Testis (tissue), 3 donors: Measurements from ENCODE around the gene STX1A. TPM values are rescaled to one million over a fixed set of nuclear protein-coding genes. Genes with fewer than 3 reads are reported as not detected.
A peak's percentile ranks its signal among the peaks of the same experiment; 100 is the strongest.
"Not testable (repeated sequence)": the region's sequence is repeated elsewhere in the genome, so short reads cannot be mapped to it uniquely, and the experiment has no call there.

Experiments
- DNase-seq: peaks from one replicate; pipeline ENCODE4 v3.0.0-alpha.2; 2019
- H3K27ac ChIP-seq, 2 donors: fragments of 200-600 bp; sonication (generic); one replicate each; pipeline ENCODE4 v1.5.1; 2019
- H3K27me3 ChIP-seq: fragments of 200-600 bp; sonication (generic); one replicate; pipeline ENCODE4 v1.5.1; 2019
- H3K36me3 ChIP-seq: fragments of 200-600 bp; sonication (generic); one replicate; pipeline ENCODE4 v1.5.1; 2017; ENCODE audit warnings: low read depth; ENCODE audit errors: missing control alignments
- H3K4me1 ChIP-seq: fragments of 200-600 bp; sonication (generic); one replicate; pipeline ENCODE4 v1.5.1; 2019
- H3K4me3 ChIP-seq, 2 donors: fragments of 200-600 bp; sonication (generic); one replicate each; pipeline ENCODE4 v1.5.1; 2017 to 2019
- H3K9me3 ChIP-seq: fragments of 200-600 bp; sonication (generic); one replicate; pipeline ENCODE4 v1.5.1; 2017
- POLR2A ChIP-seq: fragments of 450-650 bp; IDR thresholded peaks from one replicate; pipeline ENCODE4 v1.6.1; 2017; ENCODE audit warnings: antibody characterized with exemption, mild to moderate bottlenecking, moderate library complexity
- WGBS, 2 donors: methylation state at CpG; one replicate each; pipeline ENCODE4 v1.1.5; 2018; 5-methylcytosine and 5-hydroxymethylcytosine counted together
- intact Hi-C: fragments of 100-400 bp; cut with DNase I; formaldehyde crosslinking; loops from one replicate; pipeline ENCODE4 v1.15.1; 2023; ENCODE audit warnings: low total_unique reads
- polyA plus RNA-seq: library from polyadenylated mRNA; stranded (reverse); fragments of 350-450 nt; fragmentation: Illumina TruSeq; extraction: RNeasy Lipid Tissue Mini Kit (QIAGEN cat#74804); gene quantifications from one replicate; pipeline ENCODE4 v1.2.3, GENCODE V29; 2014; ENCODE audit warnings: low read depth, low replicate concordance; ENCODE audit not compliant: insufficient read depth
- total RNA-seq, 2 donors: library from RNA; depleted of rRNA; stranded (reverse); fragments of >200 nt; gene quantifications; one replicate each; pipeline ENCODE4 v1.2.3, GENCODE V29; 2016
- TF ChIP-seq, protein P1 (sequence below), 3 experiments: fragments of 450-650 bp in 2 of 3; fragments of 200-600 bp in 1 of 3; sonication (generic) in 1 of 3; IDR thresholded peaks; one replicate each; pipeline ENCODE4 v1.5.1; 2016 to 2019; ENCODE audit warnings: antibody characterized with exemption in 3 of 3, mild to moderate bottlenecking in 2 of 3, moderate library complexity in 1 of 3

Gene STX1A
- total and polyA plus RNA-seq, 3 donors from 2014 or later: 13.2 to 28.2 (median 24.7) TPM

DNA sequence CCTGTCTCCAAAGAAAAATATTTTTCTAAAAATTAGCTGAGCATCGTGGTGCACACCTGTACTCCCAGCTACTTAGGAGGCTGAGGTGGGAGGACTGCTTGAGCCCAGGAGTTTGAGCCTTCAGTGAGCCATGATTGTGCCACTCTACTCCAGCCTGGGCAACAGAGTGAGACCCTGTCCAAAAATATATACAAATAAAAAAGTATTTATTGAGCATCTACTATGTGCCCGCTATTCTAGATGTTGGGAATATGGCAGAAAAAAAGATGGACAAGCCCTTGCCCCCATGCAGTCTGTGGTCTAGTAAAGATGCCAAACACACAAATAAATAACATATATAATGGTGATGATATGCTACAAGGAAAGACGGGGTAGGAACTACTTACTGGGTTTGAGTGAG is 4.3 kb upstream of the STX1A start:
- intact Hi-C loops: no loop called here
- 88 to 95% methylated on average over 3 of the region's 3 CpGs for WGBS, 2 donors

DNA sequence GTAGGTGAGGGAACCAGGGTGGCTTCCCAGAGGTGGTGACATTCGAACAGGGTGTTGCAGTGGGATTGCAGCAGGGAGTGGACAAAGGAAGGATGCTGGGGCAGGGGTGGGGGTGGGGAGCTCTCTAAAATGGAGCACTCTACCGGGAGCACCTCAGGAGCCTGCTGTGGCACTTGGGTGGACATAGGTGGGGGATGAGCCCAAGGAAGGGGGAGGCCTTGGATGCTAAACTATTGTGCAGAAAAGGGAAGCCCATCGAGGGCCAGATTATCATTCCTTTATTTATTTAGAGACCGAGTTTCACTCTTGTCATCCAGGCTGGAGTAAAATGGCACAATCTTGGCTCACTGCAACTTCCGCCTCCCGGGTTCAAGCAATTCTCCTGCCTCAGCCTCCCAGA is 3.3 kb upstream of the STX1A start:
- Histone ChIP-seq H3K9me3 (no peaks in the 10 kb centered on the region), H3K27ac (no peak overlapping the region), H3K4me1 (peaks cover 16% of the 10 kb centered on the region), H3K4me3 (no peak overlapping the region), H3K27me3 (no peaks in the 10 kb centered on the region), H3K36me3 (no peaks in the 10 kb centered on the region)
- 77 to 79% methylated on average over 6 of the region's 6 CpGs for WGBS, 2 donors
- TF ChIP-seq, protein P1, sequence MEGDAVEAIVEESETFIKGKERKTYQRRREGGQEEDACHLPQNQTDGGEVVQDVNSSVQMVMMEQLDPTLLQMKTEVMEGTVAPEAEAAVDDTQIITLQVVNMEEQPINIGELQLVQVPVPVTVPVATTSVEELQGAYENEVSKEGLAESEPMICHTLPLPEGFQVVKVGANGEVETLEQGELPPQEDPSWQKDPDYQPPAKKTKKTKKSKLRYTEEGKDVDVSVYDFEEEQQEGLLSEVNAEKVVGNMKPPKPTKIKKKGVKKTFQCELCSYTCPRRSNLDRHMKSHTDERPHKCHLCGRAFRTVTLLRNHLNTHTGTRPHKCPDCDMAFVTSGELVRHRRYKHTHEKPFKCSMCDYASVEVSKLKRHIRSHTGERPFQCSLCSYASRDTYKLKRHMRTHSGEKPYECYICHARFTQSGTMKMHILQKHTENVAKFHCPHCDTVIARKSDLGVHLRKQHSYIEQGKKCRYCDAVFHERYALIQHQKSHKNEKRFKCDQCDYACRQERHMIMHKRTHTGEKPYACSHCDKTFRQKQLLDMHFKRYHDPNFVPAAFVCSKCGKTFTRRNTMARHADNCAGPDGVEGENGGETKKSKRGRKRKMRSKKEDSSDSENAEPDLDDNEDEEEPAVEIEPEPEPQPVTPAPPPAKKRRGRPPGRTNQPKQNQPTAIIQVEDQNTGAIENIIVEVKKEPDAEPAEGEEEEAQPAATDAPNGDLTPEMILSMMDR (IDR thresholded peaks at IDR 0.05): no peak
- no peak for TF ChIP-seq POLR2A
- intact Hi-C loops: no loop called here
- no peak for DNase-seq

More for the DNA sequence above, 4.3 kb upstream of the STX1A start:
- no peaks in the 10 kb centered on the region for H3K27me3 ChIP-seq
- H3K9me3 ChIP-seq: no peaks in the 10 kb centered on the region
- H3K4me1 ChIP-seq: peaks cover 7% of the 10 kb centered on the region
- H3K27ac ChIP-seq: no peak overlapping the region
- no peak overlapping the region for H3K4me3 ChIP-seq
- H3K36me3 ChIP-seq: no peaks in the 10 kb centered on the region
- TF ChIP-seq, protein P1 (IDR thresholded peaks at IDR 0.05): no peak
- TF ChIP-seq POLR2A: no peak
- DNase-seq: no peak

DNA sequence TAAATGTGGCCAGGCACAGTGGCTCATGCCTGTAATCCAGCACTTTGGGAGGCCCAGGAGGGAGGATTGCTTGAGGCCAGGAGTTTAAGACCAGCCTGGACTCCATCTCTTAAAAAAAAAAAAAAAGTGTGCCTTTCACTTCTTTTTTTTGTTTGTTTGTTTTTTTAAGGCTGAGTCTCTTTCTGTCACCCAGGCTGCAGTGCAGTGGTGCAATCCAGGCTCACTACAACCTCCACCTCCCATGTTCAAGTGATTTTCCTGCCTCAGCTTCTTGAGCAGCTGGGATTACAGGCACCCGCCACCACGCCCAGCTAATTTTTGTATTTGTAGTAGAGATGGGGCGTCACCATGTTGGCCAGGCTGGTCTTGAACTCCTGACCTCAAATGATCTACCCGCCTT is 2.7 kb upstream of the STX1A start:
- intact Hi-C loops, H3K27ac ChIP-seq, H3K4me3 ChIP-seq, DNase-seq, H3K36me3 ChIP-seq, H3K27me3 ChIP-seq, H3K9me3 ChIP-seq: not testable (repeated sequence)
- WGBS, 2 donors: 83 to 91% methylated on average over 4 of the region's 4 CpGs
- H3K4me1 ChIP-seq: peaks cover 19% of the 10 kb centered on the region

DNA sequence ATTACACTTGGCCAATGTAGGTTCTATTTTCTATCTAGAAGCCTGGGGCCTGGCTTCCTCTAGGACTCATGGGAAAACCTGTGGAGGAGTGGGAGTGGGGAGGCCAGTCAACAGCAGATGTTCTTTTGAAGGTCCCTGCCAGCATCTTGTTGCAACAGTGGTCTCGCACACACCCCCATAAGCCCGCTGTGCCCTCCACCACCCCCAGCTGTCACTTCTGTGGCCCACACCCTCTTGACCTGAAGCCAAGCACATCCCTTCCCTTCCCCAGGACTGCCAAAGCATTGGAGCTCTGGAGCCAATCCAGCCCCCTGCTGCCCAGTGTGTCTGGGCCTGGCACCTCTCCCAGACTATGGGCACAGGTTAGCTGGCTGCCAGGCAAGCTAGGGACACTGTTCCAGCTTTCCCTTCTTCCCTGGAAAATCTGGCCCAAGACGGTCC is 1.9 kb upstream of the STX1A start:
- Histone ChIP-seq H3K9me3 (no peaks in the 10 kb centered on the region), H3K4me1 (peaks cover 25% of the 10 kb centered on the region), H3K4me3 (no peak overlapping the region), H3K27me3 (no peaks in the 10 kb centered on the region), H3K36me3 (no peaks in the 10 kb centered on the region), H3K27ac (no peak overlapping the region)
- intact Hi-C loops: no loop called here
- TF ChIP-seq POLR2A: no peak
- TF ChIP-seq, protein P1 (IDR thresholded peaks at IDR 0.05): peak in 1 of 3 experiments; percentile 12
- 54% methylated on average over 3 of the region's 3 CpGs; no CpG with 5 or more reads in 1 of the 2 donors for WGBS, 2 donors
- peak; percentile 91 for DNase-seq

DNA sequence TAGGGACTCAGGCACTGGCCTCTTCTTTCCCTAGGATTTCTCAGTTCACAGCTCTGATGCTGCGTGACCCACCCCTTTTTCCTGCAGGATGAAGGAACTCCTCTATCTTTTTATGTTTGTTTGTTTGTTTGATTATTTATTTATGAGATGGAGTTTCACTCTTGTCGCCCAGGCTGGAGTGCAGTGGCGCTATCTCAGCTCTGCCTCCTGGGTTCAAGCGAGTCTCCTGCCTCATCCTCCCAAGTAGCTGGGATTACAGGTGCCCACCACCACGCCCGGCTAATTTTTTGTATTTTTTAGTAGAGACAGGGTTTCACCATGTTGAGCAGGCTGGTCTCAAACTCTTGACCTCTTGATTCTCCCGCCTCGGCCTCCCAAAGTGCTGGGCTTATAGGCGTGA is 974 bp upstream of the STX1A start:
- intact Hi-C loops, DNase-seq, H3K27ac ChIP-seq, H3K4me3 ChIP-seq, H3K9me3 ChIP-seq, H3K36me3 ChIP-seq, H3K27me3 ChIP-seq: not testable (repeated sequence)
- WGBS, 2 donors: 82 to 97% methylated on average over 9 of the region's 9 CpGs
- H3K4me1 ChIP-seq: peaks cover 25% of the 10 kb centered on the region

DNA sequence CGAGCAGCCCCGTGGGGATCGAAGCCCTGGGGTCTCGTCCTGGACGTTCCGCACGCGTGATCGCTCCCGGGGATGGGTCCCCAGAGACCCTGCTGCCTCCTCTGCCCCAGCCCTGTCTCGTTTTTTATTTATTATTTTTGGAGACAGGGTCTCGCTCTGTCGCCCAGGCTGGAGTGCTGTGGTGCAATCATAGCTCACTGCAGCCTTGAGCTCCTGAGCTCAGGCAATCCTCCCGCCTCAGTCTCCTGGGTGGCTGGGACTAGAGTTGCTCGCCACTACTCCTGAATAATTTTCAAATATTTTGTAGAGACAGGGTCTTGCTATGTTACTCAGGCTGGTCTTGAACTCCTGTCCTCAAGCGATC is 319 bp upstream of the STX1A start:
- 14 to 15% methylated on average over 6 of the region's 16 CpGs for WGBS, 2 donors
- Histone ChIP-seq H3K27me3 (no peaks in the 10 kb centered on the region), H3K4me3 (peak overlapping the region; percentile 48 to 79), H3K36me3 (no peaks in the 10 kb centered on the region), H3K4me1 (peaks cover 25% of the 10 kb centered on the region), H3K9me3 (no peaks in the 10 kb centered on the region), H3K27ac (no peak overlapping the region)
- DNase-seq: no peak
- intact Hi-C loops: no loop called here
- no peak for TF ChIP-seq POLR2A
- TF ChIP-seq, protein P1 (IDR thresholded peaks at IDR 0.05): no peak
